ENCODE data around the gene SETBP1.

Gene SETBP1

DNA sequence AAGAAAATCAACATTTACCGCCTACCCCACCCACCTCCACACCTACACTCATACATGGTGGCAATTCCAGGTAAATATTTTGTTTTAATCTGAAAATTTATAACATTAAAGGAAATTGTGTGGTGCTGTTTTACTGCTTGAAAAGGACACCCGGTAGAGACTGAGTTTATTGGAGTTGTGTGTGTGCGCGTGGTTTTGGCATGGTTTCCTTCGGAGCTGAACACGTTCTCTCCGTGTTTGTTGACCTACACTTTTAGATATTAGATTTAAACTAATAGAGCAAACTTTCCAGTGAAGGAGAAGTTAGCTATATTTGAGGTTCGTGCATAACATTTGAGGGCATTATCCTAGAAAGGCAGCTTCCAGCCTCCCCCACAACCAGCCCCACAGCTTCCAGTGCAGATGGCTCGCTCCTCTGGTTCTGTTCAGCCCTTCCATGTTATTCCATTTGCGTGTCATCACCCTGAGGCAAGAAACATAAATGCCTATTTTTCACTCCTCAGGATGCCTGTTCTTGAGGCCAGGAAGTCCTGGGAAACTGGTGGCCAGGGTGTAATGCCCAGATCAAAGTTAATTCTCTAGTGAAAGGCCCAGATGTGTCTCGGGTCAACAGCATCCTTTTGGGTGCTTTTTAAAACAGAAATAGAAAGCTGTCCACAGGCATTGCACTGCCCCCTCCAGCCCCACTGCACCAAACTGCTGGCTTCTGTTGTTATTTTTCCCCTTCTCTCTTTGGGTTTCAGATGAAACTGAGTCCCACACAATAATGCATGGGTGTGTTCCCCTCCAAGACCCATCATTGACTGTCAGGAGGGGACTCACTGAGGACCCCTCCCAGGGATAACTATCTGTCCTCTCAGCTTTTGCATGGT is 190.2 kb downstream of the SETBP1 start:
- no peak for DNase-seq (ENCODE audit: low read depth in 3 of 3)

DNA sequence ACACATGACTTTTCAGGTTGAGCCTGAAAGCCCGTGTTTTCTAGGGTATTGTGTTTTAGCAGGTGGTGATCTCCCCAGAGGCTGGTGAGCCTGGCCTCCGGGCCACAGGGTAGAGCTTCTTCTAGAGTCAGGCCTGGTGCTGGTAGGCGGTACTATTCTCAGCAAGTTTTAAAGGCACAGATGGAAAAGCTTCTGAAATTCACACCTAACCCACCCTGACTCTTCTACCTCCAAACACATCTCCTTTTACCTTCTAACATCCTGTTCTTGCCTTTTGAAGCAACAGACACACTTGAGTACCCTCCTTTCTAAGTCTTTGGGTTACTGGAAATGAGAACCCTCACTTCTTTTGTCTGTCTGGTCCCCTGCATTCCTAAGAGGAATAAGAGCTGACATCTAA is 191.1 kb downstream of the SETBP1 start:
- DNase-seq (ENCODE audit: low read depth in 3 of 3): no peak

DNA sequence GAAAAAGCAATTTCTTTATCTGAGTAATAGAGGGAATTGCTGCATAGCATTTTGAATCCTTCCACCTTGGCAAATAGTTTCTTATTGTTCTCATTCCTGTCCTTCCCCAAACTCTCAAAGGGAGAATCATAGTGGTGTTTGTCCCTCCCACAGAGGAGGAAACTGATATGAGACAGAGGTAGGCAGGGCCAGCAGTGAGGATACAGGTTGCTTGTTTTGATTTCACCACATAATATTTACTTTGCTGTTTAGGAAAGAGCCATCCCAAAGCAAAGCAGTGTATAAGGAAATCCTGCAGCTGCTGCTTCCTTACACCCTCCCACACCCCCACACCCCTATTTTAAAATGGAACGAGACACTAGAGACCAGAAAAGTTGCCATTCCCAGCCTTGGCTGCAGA is 195.3 kb downstream of the SETBP1 start:
- DNase-seq (ENCODE audit: low read depth in 3 of 3): no peak

DNA sequence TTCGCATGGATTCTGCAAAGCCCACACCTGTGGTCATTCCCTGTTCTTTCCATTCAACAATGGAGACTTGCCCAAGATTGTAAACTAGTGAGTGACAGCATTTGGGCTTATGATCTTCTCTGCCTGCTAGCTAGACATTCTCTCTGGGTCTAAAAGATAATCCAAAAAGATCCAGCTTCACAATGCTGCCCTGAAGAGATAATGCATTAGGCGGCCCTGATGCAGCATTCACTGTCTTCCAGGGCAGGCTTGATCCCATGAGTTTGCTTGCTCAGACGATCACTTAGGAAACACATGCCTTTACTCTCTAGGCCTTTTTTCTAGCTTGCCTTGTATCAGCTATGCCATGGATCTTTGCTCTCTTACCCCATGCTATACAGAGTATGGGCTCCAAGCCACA is 196.1 kb downstream of the SETBP1 start:
- no peak for DNase-seq (ENCODE audit: low read depth in 3 of 3)

DNA sequence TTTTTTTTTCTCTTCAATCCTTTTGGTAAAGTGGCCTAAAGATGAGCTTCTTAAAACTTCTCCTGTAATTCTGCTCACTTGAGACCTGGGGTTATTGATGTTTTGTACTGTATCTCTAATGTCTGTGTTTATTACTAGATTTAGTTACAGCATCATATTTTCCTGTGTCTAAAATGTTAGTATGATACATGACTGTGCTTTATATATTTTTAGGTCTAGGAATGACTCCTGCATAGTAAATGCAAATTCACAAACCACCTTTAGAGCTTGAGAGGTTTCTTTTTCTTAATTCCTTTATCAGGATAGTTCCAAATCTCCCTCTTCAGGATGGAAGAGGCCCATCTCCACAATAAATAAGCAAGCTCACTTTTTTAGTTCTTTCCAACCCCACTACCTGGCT is 197.6 kb downstream of the SETBP1 start:
- DNase-seq (ENCODE audit: low read depth in 3 of 3): no peak

DNA sequence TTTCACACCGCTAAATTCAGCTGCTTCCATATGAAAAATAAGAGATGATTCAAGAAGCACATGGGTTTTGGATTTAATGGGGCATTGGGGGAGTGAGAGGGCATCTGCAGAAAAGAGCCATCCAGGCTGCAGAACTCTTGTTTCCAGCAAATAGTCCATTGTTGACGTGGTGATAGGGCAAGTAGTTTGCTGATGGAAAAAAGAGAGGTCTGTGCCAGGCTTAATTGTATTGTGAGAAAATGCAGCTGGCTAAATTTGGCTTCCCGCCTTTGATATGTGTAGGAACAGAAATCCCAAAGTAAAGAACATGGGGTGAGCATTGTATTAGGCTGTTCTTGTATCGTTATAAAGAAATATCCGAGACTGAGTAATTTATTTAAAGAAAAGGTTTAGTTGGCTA is 199.5 kb downstream of the SETBP1 start:
- DNase-seq (ENCODE audit: low read depth in 3 of 3): no peak

DNA sequence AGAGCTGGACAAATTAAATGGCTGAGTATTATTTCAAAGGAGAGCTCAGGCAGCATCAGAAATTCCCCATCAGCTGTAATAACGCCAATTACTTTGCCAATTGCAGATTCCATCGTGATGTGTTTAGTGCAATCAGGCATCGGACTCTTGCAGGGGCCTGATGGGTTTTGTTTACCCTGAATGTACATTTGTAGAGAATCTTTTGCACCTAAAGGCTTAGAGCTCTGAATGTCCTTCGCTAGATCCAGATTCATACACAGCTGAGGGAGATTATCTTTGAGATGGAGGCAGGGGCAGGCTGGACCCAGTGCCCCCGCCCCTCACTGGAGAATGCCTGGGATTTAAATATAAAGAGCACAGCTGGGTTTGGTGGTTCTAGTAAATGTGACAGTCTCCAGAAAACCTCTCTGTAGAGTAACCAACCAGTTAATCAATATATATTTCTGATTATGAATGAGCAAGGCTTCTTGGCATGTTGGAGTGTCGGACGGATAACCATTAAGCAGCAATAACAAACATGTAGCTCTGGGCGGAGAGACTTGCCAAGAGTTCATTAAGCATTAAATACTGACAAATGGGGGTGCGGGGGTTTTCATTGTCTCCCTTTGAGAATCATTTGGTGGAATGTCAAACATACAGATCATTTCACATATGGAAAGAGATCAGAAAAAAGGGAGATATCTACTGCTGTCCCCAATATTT is 200.9 kb downstream of the SETBP1 start:
- DNase-seq (ENCODE audit: low read depth in 3 of 3): no peak

DNA sequence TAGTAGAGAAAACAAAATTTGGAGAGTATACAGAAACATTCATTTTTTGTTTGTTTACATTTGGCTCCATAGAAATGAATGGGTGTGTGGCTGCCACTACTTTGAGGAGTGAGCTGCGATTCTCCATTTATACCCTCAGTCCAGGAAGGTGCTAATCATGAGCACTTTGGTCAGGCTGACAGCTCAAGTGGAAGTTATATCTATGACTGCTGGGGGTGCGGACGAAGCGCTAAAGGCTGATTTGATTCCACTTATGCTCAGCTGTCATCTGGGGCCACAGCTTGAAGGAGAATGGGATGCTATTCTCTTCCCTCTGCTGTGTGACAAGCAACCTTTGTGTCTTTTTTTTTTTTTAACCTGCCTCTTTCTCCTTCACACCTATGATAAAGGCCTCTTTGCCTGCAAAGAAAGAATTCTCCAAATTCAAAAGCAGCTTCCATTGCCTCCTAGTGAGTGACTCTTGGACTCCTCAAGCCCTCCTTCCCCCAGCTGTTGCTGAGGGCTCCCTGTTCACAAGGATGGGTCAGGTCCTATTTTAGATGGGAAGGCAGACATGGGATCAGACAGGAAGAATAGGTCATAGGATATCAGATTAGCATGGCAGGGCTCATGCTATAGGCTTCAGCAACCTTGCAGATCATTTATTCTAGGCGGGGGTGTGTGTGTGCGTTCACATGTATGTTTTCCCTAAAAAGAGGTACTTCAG is 201.6 kb downstream of the SETBP1 start:
- DNase-seq (ENCODE audit: low read depth in 3 of 3): no peak

DNA sequence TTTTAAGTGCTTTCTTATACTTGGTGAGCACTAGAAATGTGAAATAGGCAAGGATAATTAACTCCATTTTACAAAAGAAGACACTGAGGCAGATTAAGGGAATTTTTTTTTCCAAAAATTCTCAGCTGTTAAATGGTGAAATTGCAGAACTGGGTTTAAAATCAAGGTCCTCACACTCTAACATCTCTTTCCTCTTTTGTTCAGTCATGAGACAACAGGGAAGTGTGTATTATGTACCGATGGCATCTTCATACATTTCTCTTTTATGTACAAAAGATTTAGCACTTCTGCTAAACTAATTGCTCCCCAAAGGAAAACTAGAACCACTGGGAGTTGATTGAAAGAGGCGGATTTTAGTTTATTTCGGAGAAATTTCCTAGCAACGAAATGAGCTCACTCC is 203.0 kb downstream of the SETBP1 start:
- no peak for DNase-seq (ENCODE audit: low read depth in 3 of 3)

DNA sequence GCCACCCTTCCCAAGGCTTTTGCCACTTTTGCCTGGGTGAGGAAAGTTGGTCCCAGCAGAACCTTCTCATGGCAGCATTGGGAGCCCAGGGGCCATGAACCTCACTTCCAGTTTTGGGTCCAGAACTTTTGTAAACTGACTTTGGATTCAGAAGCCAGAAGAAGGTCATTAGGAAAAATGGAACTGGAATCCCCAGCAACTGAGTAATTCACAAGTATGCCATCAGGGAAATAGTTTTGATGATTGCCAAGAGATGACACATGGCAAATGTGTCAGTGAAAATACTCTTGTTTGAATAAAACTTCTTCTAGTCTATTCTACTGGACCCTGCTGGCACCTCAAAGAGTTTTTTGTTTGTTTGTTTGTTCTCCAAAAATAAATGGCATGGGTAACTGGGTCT is 203.7 kb downstream of the SETBP1 start:
- no peak for DNase-seq (ENCODE audit: low read depth in 3 of 3)

DNA sequence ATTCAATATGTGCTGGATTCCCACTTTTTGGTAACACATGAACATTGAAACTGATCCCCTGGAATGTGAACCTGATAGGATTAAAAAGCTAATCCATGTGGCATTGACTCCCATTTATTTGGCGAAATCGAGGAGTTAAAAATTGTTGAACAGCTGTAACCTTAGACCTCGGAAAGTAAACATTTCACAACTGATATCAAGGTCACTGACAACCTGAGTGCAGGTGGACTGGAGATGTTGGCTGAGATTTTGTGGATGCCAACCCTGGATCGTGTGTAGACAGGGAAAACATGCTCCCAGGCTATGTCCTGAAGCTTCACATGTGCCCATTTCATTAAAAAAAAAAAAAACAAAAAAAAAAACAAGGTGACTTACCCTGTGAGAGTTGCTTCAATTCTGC is 204.8 kb downstream of the SETBP1 start:
- no peak for DNase-seq (ENCODE audit: low read depth in 3 of 3)

DNA sequence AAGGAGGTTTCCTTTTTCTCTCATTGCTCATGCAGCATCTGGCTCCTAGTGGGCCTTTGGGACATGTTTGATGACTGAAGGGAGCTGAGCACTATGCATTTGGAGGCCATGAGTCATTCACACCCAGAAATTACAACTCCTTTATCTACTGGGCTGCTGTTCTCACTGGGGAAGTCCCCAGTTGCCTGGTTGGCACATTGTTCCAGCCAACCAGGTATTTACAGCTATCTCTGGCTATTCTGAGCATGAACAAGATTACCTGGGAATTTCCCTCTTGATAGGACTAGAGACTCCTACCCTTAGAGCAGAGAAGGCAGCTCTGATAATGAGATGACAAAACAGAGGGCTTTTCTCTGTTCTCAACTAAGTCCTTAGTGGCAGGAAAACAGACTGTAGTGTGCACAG is 206.5 kb downstream of the SETBP1 start:
- peak in 1 of 3 experiments; percentile 6 for DNase-seq (ENCODE audit: low read depth in 3 of 3)

DNA sequence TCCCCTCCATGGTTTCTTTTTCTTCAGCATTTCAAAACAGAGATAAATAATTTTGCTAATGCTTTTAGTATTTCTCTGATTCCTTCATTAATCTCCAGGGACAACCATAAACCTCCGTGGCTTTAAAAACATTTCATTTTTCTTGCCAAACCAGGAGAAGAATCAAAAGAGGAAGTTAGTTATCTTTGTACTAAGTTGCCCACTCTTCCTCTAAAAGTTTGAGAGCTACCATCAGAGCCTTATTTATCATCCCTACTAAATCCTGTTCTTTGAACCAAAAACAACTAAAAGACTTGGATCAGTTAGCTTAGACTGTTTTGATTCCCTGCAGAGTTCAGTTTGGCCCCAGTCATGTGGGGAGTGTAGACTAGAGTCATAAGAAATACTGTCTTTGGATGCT is 208.4 kb downstream of the SETBP1 start:
- no peak for DNase-seq (ENCODE audit: low read depth in 3 of 3)

DNA sequence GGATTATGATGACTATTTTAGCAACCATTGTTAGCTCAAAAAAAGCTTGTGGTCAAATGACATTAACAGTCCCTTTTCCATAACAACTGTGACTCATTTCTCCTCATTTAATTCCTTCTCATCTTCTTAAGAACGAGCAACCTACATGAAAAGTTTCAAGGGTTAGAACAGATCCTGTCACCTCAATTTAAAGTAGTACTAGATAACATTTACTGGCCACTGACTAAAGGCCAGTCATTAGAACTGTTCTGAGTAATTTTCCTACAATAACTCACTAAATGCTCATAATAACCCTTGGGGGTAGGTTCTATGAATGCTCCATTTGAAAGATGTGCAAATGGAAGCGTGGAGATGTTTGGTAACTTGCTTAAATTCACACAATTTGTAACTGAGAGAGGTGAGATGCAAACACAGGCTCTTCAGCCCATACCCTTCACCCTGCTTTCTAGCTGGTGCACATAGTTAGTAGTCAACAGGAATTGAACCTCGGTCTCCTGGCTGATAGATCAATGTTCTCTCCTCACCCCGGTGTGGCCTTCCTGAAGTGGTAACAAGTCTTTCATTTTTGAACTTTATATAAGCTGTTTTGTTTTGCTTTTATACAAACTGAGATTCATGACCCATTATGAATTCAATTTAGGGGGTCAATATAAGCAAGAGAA is 212.5 kb downstream of the SETBP1 start:
- no peak for DNase-seq (ENCODE audit: low read depth in 3 of 3)

DNA sequence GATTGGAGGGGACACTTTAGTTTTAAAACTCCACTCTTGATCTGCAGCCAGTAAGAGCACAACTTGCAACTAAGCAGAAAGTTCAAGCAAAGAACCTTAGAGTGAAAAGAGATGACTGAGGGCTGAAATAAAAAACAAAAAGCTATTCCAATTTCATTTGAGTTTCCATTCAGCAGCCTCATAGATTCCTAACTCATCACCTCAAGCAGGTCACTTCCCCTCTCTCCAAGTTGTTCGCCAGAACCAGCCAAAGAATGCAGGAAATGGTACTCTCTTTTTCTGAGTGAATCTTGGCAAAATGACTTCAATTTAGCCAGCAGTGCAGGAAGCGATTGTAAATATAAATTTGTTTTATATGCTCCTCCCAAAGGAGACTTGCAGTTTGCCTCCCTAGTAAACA is 213.3 kb downstream of the SETBP1 start:
- no peak for DNase-seq (ENCODE audit: low read depth in 3 of 3)

DNA sequence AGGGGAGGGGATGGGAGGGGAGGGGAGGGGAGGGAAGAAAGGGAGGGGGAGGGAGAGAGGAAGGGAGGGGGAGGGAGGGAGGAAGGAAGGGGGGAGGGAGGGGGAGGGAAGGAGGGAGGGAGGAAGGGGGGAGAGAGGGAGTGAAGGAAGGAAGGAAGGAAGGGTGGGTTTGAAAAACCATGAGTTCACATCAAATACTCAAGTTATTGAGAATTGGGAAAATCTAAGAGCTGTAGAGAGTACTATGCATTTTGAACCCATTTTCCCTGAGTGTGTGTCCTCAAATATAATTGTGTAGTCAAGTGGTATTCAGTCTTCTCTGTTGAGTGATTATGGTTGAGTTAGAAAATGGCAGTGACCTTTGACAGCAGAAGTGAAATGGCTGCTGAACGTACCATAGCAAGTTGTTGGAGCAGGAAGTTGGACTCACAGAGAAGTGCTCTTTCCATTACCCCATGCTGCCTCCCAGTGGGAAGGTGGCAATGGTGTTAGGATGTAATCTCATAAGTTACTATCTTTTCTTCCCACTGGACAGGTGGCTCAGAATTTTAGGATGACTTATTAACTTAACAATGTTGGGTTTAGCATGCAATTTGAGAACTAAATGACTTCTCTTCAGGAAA is 214.6 kb downstream of the SETBP1 start:
- no peak for DNase-seq (ENCODE audit: low read depth in 3 of 3)

DNA sequence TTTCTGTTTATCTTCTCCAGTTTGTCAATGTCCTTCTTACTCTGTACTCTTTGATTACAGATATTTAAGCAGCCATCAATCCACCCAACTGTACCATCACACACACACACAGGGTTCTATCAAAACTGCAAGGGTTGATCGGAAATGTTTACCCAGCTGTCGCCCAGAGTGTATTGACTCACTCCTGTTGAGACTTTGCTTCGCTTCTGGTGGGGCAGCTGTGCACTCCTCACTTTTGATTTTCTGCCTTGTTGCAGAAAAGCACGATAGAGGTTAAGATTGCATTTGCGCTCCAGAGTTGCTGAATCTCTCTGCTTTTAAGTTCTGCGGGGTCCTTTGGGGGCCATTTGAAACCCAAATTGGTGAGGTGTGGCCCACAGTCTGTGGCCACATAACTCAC is 216.2 kb downstream of the SETBP1 start:
- DNase-seq (ENCODE audit: low read depth in 3 of 3): no peak

DNA sequence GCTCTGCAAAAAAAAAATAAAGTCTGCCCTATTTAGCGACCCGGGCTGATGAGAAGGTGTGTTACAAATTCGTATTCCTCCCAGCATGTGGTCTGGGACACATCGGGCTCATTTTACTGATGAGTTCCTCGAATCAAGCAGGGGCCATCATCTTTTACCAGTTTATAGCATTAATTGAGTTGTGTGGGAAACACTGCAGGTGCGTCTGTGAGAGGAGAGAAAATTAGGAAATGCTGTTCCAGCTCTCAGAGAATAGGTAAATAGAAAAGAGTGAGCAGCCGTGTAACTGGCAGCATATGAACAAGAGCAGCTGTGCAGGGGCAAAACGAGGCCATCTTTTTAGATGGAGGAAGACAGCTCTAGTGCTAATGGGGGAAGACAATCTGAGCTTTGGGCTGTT is 216.7 kb downstream of the SETBP1 start:
- no peak for DNase-seq (ENCODE audit: low read depth in 3 of 3)

DNA sequence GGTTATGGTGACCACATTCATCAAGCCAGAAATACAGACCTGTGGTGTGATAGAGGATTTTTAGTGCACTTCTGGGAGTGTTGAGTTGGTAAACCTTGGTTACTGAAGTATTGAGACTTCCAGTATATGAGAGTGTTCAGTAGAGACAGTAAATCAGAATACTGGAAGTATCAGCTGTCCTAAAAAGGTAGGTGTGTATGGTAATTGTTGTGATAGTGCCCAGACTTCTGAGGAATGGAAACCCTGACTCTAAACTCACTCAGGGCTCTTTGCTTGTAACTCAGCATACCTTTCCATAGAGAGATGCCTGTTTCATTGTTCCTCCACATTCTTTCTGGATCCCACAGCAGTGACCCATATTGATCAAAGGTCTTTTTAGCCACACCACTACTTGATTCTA is 217.1 kb downstream of the SETBP1 start:
- DNase-seq (ENCODE audit: low read depth in 3 of 3): no peak

DNA sequence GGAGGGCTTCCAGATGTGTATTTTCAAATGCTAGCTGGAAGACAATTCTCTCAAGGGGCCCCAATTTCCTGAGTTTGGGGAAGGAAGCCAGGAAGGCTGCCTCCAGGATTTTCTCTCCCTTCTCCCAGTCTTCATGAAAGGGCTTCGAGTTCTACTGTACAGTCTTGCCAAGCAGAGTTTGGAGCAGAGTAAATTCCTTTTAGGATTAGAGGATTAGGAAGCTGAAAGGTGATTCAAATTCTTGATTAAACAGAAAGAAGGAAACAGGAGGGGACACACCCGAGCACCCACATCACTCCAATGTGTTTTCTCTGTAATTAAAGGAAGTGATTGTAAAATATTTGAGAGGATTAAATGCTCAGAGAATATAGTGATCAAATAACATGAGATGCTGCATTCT is 217.8 kb downstream of the SETBP1 start:
- DNase-seq (ENCODE audit: low read depth in 3 of 3): no peak

DNA sequence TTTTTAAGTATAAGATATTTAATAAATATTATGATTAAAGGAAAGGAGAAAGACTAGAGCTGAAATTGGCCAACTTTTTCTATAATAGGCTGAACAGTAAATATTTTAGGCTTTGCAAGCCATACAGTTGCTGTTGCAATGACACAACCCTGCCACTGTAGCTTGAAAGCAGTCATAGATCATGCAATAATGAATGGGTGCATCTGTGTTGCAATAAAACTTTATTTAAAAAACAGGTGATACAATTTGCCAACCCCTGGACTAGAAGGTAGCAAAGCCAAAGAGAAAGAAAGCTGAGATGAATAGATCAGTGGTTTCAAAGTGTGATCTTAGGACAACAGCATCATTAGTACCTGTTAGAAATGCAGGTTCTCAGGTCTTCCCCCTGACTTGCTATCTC is 219.1 kb downstream of the SETBP1 start:
- no peak for DNase-seq (ENCODE audit: low read depth in 3 of 3)

DNA sequence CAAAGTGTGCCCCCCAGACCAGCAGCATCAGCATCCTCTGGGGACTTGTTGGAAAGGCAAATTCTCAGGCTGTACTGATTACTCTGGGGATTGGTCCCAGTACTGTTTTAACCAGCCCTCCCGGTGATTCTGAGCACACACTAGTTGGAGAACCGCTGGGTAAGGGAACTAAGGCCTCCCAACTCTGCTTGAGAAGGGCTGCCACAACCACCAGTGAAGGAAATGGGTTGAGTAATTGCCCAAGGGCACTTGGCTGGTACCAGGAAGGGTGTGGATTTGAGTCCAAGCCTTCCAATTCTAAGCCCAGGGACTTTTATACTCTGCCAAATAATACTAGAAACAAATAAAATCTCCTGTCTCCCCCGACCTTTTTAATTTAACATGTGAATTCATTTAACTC is 219.9 kb downstream of the SETBP1 start:
- DNase-seq (ENCODE audit: low read depth in 3 of 3): no peak
